Amygdala (tissue), 56 donors: ENCODE results near the gene CR1.
"Not testable (repeated sequence)": the region's sequence is repeated elsewhere in the genome, so short reads cannot be mapped to it uniquely, and the experiment has no call there.

Experiments
- DNase-seq, 56 donors: peaks; one replicate each; lab custom pipeline; 2025; lab: John Stamatoyannopoulos, UW

Gene CR1

DNA sequence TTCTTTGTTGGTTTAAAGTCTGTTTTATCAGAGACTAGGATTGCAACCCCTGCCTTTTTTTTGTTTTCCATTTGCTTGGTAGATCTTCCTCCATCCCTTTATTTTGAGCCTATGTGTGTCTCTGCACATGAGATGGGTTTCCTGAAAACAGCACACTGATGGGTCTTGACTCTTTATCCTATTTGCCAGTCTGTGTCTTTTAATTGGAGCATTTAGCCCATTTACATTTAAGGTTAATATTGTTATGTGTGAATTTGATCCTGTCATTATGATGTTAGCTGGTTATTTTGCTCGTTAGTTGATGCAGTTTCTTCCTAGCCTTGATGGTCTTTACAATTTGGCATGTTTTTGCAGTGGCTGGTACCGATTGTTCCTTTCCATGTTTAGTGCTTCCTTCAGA lies 165.5 kb downstream of the CR1 start:
- not testable (repeated sequence) for DNase-seq

DNA sequence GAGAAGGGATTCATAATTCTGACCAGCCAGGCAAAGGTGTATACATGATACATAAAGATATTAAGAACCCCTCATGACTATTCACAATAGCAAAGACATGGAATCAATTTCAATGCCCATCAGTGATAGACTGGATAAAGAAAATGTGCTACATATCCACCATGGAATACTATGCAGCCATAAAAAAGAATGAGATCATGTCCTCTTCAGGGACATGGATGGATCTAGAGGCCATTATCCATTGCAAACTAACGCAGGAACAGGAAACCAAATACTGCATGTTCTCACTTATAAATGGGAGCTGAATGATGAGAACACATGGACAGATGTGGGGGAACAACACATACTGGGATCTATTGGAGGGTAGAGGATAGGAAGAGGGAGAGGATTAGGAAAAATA lies 170.4 kb downstream of the CR1 start:
- no peak for DNase-seq

DNA sequence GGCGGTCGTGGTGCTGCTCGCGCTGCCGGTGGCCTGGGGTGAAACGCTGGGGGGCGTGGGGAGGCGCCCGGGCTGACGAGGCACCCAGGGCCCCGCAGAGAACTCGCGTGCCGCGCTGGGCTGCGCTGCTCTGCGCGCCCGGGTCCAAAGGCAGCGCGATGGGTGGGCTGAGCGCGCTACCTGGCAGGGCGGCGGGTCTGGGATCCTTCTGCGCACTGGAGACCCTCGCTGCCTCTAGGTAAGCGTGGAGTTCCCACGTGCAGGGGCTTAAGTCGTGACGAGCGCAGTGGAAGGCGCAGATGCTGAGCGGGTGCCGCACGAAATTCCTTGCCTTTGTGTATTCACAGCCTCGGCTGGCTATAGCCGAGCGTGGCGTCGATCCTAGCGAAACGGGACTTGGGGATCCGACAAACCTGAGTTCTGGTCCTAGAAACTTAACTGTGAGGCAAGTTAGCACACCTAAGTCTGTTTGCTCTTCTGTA lies 173.6 kb downstream of the CR1 start:
- no peak for DNase-seq

DNA sequence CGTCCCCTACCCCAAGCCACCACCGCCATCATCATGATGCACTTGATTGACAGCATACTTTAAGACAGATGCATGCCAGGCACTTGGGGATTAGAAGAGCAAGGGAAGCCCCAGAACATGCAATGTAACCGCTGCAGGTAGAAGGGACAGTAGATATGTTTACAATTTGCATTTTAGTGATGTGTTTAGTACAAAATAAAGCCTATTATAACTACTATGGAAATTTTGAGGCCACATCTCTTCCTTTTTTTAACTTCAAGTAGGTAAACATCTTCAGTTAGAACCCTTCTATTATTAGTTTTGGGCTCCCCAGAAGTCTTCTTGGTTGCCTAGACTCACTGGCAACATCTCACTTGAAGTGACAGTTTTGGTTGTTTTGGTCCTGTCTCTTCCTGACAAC lies 174.2 kb downstream of the CR1 start:
- no peak for DNase-seq

DNA sequence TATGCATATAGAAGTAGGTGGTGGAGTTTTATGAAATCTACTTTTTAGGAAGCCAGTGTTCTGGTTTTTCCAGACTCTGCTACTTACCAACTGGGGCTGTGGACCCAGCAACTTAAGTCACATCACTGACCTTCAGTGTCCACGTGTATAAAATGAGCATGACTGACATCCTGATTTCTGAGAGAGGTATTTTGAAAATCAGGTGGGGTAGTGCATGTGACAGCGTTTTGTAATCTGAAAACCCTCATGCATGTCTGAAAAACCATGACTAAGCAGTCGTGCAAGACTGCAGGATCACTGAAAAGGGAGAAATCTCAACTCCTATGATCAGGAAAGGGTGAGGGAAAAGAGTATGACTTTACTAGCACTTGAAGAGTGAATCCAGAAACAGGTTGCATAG lies 175.0 kb downstream of the CR1 start:
- no peak for DNase-seq

DNA sequence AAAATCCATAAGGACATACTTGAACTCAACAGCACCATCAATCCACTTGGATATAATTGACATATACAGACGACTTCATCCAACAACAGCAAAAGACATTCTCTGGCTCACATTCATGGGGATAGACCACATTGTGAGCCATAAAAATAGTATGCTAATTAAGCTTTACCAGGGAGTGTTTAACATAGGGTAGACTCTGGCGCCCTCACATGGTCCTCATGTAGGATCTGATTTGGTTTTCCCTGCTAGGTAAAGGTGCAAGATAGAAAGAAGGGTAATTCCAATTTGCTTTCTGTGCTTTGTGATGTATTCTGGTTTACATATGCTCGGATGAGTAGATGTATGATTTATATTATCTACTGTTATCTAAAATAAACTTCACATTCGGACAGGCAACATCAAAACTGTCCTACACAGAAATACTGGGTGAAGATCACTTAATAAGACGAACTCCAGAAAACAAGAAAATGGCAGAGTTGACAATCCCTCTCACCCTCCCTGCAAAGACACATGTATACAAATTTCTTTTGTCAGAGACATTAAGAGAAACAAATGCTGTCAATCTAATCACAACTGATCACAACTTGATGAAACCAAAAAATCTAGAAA lies 176.7 kb downstream of the CR1 start:
- DNase-seq = peak in 22 of 56 donors; percentile 2 to 78 (median 19)

DNA sequence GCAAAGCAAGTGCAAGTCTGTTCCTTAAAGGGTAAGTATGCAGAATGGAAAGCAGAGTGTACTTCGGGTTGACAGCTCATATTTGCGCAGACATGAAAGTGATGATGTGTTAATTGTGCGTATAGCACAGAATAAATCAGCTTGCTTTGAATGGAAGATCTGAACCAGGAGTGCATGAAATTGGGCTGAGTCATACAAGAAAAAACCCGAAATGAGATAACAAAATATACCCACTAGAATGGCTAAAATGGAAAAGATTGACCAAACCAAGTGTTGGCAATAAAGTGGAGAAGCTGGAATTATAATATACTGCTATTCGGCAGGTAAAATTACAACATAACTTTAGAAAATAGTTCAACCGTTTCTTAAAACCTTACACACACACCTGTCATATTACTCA lies 177.4 kb downstream of the CR1 start:
- DNase-seq = no peak

DNA sequence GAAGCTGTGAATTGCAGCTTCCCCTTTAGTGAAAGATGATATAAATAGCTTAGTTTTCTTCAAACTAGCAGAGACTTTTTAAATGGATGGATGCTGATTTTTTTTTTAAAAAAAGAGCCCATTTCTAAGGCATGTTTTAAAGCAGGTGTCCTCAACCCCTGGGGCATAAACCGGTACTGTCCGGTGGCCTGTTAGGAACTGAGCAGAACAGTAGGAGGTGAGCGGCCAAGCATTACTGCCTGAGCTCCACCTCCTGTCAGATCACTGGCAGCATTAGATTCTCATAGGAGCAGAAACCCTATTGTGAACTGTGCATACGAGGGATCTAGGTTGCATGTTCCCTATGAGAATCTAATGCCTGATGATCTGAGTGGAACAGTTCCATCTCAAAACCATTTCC lies 180.2 kb downstream of the CR1 start:
- no peak for DNase-seq

DNA sequence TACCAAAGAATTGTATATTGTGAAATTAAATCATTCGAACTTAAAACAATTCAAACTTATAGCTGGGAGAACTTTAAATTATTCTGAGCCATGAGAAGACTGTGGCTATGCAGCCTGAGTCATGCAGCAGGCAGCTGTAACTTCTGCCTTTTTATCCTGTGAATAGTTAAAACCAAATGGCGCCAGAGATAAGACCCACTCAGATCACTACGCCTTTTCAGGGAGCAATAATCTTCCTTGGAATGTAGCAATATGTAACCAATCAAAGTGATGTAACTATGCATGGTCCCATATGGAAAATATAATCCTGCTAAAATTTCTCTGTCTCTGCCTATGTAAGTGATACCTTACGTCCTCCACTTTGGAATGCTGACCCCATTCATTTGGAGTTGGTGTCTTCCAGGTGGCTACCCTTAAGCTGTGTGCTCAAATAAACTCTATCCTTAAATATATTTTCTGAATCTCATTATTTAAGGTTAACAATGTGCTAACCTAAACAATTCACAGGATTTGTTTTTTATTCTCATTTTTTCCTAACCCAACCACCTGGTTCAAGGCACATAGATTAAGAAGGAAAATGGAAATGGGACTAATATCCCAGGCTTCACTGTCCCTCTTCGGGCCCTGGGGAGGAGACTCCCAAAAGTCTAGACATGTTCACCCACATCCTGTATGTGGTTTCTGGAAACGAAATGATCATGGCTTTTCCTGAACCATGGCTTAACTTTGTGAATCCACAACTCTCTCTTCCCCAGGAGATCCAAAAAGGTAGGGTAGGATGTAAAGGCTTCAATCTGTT lies 184.8 kb downstream of the CR1 start:
- DNase-seq = not testable (repeated sequence)

DNA sequence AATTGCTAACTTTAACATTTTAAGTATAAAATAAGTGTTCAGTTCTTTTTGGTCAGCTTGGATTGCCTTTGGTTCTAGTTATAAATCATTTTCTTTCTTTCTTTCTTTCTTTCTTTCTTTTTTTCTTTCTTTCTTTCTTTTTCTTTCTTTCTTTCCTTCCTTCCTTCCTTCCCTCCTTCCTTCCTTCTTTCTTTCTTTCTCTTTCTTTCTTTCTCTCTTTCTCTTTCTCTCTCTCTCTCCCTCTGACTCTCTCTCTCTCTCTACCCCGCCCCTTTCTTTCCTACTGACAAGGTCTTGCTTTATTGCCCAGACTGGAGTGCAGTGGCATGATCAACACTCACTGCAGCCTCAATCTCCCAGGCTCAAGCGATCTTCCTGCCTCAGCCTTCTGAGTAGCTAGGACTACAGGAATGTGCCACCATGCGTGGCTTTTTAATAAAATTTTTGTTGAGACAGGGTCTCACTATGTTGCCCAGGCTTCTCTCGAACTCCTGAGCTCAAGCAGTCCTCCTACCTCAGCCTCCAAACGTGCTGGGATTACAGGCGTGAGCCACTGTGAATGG lies 187.0 kb downstream of the CR1 start:
- DNase-seq = not testable (repeated sequence)

DNA sequence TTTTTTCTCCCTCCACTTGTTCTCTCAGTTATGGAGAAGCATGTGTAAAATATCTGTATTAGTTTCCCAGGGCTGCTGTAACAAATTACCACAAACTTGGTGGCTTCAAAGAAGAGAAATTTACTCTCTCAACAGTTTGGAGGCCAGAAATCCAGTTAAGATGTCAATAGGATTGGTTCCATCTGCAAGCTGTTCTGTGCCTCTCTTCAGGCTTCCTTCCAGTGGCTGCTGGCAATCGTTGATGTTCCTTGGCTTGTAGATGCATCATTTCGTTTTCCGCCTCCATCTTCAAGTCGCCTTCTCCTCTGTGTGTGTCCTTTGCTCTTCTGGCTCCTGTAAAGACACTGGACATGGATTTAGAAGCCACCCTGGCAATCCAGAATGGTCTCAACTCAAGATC lies 194.6 kb downstream of the CR1 start:
- not testable (repeated sequence) for DNase-seq

DNA sequence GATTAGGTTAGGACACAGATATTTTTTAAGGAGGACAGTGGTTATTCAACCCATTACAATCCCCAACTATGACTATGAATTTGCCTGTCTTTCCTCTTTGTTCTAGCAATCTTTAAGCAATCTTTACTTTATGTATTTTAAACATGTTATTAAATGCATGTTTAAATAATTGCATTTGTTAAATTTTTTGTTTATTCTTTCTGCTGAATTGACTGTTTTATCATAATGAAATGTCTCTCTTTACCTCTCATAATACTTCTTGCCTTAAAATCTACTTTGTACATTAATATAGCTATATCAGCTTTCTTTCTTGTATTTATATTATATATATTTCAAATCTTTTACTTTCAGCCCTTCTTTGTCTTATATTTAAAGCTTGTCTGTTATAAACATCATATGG lies 195.1 kb downstream of the CR1 start:
- no peak for DNase-seq
